NCI-H748 (cell line): Measurements from ENCODE around the gene TGFB1I1.

ENCODE experiments used
- DNase-seq: peaks from one replicate; lab custom pipeline; 2025; ENCODE audit not compliant: unreplicated experiment; lab: John Stamatoyannopoulos, UW

TGFB1I1 gene

GRCh38 chr16:31451681-31452351 lies 20.1 kb upstream of the TGFB1I1 start:
- DNase-seq: peak; percentile 43

DNA sequence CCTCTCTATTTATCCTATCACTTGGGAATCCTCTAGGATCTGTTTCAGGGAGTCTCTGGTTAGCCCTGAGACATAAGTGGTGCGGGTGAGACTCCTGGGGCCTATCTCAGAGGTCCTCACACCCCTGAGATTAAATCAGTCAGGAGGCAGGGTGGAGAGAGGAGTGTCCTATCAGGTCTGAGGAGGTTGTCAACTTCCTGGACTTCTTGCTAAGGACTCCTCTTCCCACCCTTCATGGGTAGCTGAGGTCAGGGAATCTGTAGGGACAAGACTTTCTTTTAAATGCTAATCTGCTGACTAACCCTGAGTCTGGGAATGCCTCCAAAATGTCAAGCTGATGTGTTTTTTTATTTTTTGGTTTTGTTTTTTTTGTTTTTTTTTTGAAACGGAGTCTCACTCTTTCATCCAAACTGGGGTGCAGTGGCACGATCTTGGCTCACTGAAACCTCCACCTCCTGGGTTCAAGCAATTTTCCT lies 19.3 kb upstream of the TGFB1I1 start:
- no peak for DNase-seq

DNA sequence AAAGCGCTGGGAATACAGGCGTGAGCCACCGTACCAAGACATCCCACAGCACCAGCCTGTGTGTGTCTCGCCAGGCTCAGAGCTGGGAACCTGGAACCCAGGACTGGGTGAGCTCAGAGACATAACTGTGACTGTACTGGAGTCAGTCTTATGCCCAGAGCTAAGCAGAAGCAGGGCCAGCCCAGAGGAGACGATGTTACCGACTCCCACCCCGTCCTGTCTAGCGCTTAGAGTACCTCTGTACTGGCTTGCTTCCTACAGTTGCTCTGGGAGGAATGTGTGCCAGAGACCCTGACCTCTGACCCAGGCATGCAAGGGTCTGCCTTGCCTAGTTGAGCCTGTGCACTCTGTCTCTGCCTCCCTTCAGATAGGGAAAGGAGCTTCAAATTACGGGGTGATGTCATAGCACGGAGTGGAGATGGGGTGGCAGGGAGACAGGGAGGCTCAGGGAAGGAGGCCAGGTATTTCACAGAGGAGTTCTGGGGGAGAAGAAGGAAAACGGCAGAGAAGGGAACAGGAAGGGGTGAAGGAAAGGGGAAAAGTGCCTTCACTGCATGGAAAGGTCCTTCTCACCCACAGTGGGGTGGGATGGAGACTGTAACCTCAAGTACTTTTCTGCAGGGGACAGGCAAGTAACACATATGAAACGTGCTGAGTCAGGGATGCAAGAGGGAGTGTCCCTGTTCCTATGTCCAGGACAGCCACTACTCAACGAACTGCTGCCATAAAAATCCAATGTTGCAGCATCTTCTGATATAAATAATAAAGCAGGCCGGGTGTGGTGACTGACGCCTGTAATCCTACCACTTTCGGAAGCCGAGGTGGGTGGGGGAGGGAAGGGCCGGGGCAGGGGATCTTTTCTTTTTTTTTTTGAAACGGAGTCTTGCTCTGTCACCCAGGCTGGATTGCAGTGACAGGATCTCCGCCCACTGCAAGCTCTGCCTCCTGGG lies 18.4 kb upstream of the TGFB1I1 start:
- no peak for DNase-seq

GRCh38 chr16:31455601-31456314 lies 16.2 kb upstream of the TGFB1I1 start:
- DNase-seq: no peak

DNA sequence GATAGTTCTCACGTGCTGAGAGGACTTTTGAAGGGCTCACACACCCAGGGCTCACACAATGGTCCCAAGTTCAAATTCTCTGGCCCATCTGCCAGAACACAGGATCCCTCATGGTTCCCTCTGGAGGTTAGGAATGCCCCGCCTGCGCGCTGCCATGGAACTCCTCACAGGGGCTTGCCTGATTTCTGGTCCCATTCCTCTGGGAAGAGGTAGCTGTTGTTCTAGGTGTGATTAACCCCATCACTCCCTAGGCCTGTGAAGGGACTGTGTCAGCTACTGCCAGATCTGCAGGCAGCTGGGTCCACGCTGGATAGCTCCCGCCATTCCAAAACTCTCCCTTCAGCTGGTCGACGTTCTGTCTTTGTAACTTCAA lies 15.0 kb upstream of the TGFB1I1 start:
- no peak for DNase-seq

GRCh38 chr16:31458073-31458843 lies 13.7 kb upstream of the TGFB1I1 start:
- peak; percentile 54 for DNase-seq

GRCh38 chr16:31458844-31459686 lies 12.9 kb upstream of the TGFB1I1 start, which contains the start of gene ARMC5:
TSS of gene ARMC5 (plus strand) at chr16:31459501. CDS start at chr16:31459525, 24 bp downstream.
- peak; percentile 96 for DNase-seq

GRCh38 chr16:31459687-31460581 lies 12.0 kb upstream of the TGFB1I1 start:
- peak; percentile 97 for DNase-seq

GRCh38 chr16:31460582-31461002 lies 11.4 kb upstream of the TGFB1I1 start:
- DNase-seq: peak; percentile 16

GRCh38 chr16:31461201-31461920 lies 10.6 kb upstream of the TGFB1I1 start:
- DNase-seq: no peak

DNA sequence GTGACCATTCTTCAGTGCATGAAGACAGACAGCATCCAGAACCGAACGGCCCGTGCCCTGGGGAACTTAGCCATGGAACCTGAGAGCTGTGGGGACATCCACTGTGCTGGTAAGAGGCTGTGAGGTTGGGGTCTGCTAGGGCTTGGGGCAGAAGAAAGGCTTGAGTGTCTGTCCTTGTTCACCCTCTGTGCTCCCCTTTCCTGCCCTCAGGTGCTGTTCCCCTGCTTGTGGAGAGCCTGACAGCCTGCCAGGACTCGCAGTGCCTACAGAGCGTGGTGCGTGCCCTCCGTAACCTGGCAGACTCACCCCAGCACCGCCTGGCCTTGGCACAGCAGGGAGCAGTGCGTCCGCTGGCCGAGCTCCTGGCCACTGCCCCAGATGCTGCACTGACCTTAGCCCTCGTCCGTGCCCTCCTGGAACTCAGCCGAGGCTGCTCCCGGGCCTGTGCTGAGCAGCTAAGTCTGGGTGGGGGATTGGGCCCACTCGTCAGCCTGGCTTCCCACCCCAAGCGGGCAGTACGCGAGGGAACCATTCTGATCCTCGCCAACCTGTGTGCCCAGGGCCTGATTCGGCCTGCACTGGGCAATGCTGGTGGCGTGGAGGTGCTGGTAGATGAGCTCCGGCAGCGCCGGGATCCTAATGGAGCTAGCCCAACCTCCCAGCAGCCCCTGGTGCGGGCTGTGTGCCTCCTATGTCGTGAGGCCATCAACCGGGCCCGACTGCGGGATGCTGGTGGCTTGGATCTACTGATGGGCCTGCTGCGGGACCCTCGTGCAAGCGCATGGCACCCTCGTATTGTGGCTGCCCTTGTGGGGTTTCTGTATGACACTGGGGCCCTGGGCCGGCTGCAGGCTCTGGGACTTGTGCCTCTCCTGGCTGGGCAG lies 9.8 kb upstream of the TGFB1I1 start:
- DNase-seq: no peak

DNA sequence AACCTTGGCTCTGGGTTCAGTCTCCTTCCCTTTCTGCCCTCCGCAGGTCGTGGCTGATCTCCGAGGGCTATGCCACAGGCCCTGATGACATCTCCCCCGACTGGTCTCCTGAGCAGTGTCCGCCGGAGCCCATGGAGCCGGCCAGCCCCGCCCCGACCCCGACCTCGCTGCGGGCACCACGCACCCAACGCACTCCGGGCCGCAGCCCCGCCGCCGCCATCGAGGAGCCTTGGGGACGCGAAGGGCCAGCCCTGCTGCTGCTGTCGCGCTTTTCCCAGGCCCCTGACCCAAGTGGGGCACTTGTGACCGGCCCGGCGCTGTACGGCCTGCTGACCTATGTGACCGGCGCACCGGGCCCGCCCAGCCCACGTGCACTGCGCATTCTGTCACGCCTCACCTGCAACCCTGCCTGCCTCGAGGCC lies 7.6 kb upstream of the TGFB1I1 start:
- no peak for DNase-seq

GRCh38 chr16:31464781-31465260 lies 7.1 kb upstream of the TGFB1I1 start:
- no peak for DNase-seq

GRCh38 chr16:31465788-31466370 lies 6.1 kb upstream of the TGFB1I1 start:
- DNase-seq: no peak

DNA sequence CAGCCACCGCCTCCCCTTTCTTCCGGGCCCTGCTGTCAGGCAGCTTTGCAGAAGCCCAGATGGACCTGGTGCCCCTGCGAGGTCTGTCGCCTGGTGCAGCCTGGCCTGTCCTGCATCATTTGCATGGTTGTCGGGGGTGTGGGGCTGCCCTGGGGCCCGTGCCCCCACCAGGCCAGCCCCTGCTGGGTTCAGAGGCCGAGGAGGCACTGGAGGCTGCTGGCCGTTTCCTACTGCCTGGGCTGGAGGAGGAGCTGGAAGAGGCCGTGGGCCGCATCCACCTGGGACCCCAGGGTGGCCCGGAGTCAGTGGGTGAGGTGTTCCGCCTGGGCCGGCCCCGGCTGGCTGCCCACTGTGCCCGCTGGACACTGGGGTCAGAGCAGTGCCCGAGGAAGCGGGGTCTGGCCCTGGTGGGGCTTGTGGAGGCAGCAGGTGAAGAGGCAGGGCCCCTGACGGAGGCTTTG lies 5.5 kb upstream of the TGFB1I1 start:
- DNase-seq: no peak

DNA sequence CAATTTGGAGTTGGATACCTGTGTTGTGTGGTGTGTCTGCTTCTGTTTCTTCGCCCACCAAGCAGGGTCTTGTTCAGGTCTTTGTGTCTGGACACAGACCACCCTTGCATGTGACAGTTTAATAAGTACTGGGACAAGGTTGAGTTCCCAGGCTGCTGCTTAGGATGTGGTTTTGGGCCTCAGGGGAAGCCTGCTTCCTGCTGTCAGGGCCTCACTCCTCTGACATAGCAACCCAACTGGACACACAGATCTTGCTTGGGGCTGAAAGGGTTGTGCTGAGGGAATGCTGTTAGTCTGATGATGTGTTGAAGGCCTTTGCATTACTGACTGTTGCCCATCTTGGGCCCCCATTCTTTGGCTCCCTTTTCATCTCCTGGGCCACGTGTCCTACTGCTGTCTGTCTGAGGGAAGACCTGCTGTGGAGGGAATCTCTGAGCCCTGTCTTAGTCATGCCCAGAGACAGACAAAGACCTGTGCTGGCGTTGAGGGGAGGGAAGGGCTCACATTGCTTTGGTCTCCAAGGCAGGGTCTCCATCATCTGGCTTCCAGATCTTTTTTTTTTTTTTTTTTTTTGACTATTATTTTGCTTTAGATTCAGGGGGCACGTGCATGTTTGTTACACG lies 4.7 kb upstream of the TGFB1I1 start:
- no peak for DNase-seq
